Upper lobe of left lung (tissue), 6 donors: Measurements from ENCODE around the gene ACTR5. TPM values are rescaled to one million over a fixed set of nuclear protein-coding genes. Genes with fewer than 3 reads are reported as not detected.
A peak's percentile ranks its signal among the peaks of the same experiment; 100 is the strongest.

Source experiments
- ATAC-seq, 2 donors: fragments of 200-7000 bp; cut with Tn5 transposase; one replicate each; pipeline ENCODE4 v1.9.1; 2022; ENCODE audit warnings: mild to moderate bottlenecking in 2 of 2, moderate library complexity in 2 of 2; ENCODE audit not compliant: low FRiP score in 2 of 2
- DNase-seq, 2 donors: peaks; one replicate each; pipeline ENCODE4 v3.0.0-alpha.2; 2019 to 2020
- H3K27ac ChIP-seq, 4 donors: fragments of 200-600 bp; sonication (generic); one replicate each; pipeline ENCODE4 v1.5.1; 2016 to 2019
- H3K27me3 ChIP-seq, 4 donors: fragments of 200-600 bp; sonication (generic); one replicate each; pipeline ENCODE4 v1.5.1; 2017 to 2019
- H3K36me3 ChIP-seq, 4 donors: fragments of 200-600 bp; sonication (generic); one replicate each; pipeline ENCODE4 v1.5.1; 2016 to 2019
- H3K4me1 ChIP-seq, 4 donors: fragments of 200-600 bp; sonication (generic); one replicate each; pipeline ENCODE4 v1.5.1; 2018 to 2019
- H3K4me3 ChIP-seq, 4 donors: fragments of 200-600 bp; sonication (generic); one replicate each; pipeline ENCODE4 v1.5.1; 2017 to 2019; ENCODE audit warnings: mild to moderate bottlenecking in 2 of 4, moderate library complexity in 1 of 4
- H3K9me3 ChIP-seq, 4 donors: fragments of 200-600 bp; sonication (generic); one replicate each; pipeline ENCODE4 v1.5.1; 2018 to 2019
- CTCF ChIP-seq, 6 experiments: fragments of 450-650 bp in 4 of 6; fragments of 200-600 bp in 2 of 6; sonication (generic) in 2 of 6; IDR thresholded peaks; one replicate each; pipeline ENCODE4 v1.5.1; 2016 to 2019; ENCODE audit warnings: antibody characterized with exemption in 6 of 6
- EP300 ChIP-seq, 4 donors: sonication (generic); formaldehyde crosslinking; IDR thresholded peaks; one replicate each; pipeline ENCODE4 v1.5.1; 2017; ENCODE audit warnings: antibody characterized with exemption in 4 of 4, control low read depth in 2 of 4
- POLR2A ChIP-seq, 4 donors: fragments of 450-650 bp; IDR thresholded peaks; one replicate each; pipeline ENCODE4 v1.5.1; 2016 to 2017; ENCODE audit warnings: antibody characterized with exemption in 4 of 4, mild to moderate bottlenecking in 2 of 4
- POLR2AphosphoS5 ChIP-seq, 2 donors: sonication (generic); formaldehyde crosslinking; IDR thresholded peaks; one replicate each; pipeline ENCODE4 v1.5.1; 2017; ENCODE audit warnings: antibody characterized with exemption in 2 of 2
- WGBS, 2 donors: methylation state at CpG; one replicate each; pipeline ENCODE4 v1.1.5; 2017 to 2018; 5-methylcytosine and 5-hydroxymethylcytosine counted together
- total RNA-seq, 6 donors: library from RNA; depleted of rRNA in 4 of 6; stranded (reverse); fragments of >200 nt in 4 of 6; gene quantifications; one replicate each; pipeline versions ENCODE4 v1.1.0 to v1.2.1, GENCODE V29; 2016 to 2021
- donor health status: DM: no; HTN: no; CAD: no; lungs with moderate emphysema.
- donor health status: DM: no; HTN: yes; CAD: no; lungs with severe emphysema.

The ACTR5 gene
- total RNA-seq, 6 donors from 2014 or later = 7.2 to 23.0 (median 8.8) TPM

GRCh38 chr20:38725148-38725901 is 22.9 kb upstream of the ACTR5 start:
- peaks cover 16 to 70% (median 33%) of the 10 kb centered on the region in 4 donors for H3K4me1 ChIP-seq
- DNase-seq (no peak), ATAC-seq (no peak)
- no peaks in the 10 kb centered on the region for H3K9me3 ChIP-seq
- TF ChIP-seq CTCF (IDR thresholded peaks at IDR 0.05) (no peak), POLR2AphosphoS5 (IDR thresholded peaks at IDR 0.05) (no peak), POLR2A (IDR thresholded peaks at IDR 0.05) (no peak), EP300 (IDR thresholded peaks at IDR 0.05) (no peak)
- H3K27ac ChIP-seq = no peak overlapping the region
- H3K4me3 ChIP-seq = no peak overlapping the region
- 5% methylated on average over 30 to 35 of the region's 35 CpGs for WGBS, 2 donors
- H3K36me3 ChIP-seq = no peaks in the 10 kb centered on the region
- peaks cover 0 to 82% (median 50%) of the 10 kb centered on the region in 4 donors for H3K27me3 ChIP-seq

GRCh38 chr20:38725931-38726803 is 22.1 kb upstream of the ACTR5 start:
- H3K36me3 ChIP-seq = no peaks in the 10 kb centered on the region
- peaks cover 0 to 90% (median 58%) of the 10 kb centered on the region in 4 donors for H3K27me3 ChIP-seq
- H3K9me3 ChIP-seq = no peaks in the 10 kb centered on the region
- ATAC-seq (no peak), DNase-seq (peak in 1 of 2 donors; percentile 75)
- H3K27ac ChIP-seq = no peak overlapping the region
- H3K4me3 ChIP-seq = no peak overlapping the region
- TF ChIP-seq CTCF (IDR thresholded peaks at IDR 0.05) = peak in 3 of 6 experiments; percentile 20 to 30 (median 26)
- TF ChIP-seq EP300 (IDR thresholded peaks at IDR 0.05) = no peak
- TF ChIP-seq POLR2AphosphoS5 (IDR thresholded peaks at IDR 0.05) = no peak
- 11 to 12% methylated on average over 32 to 40 of the region's 53 CpGs for WGBS, 2 donors
- peaks cover 25 to 78% (median 42%) of the 10 kb centered on the region in 4 donors for H3K4me1 ChIP-seq

GRCh38 chr20:38726804-38727606 is 21.3 kb upstream of the ACTR5 start:
- 4 to 8% methylated on average over 27 to 43 of the region's 43 CpGs for WGBS, 2 donors
- Histone ChIP-seq H3K36me3 (no peaks in the 10 kb centered on the region), H3K4me3 (no peak overlapping the region), H3K9me3 (no peaks in the 10 kb centered on the region), H3K27me3 (peaks cover 0 to 91% (median 60%) of the 10 kb centered on the region in 4 donors), H3K27ac (no peak overlapping the region), H3K4me1 (peaks cover 29 to 82% (median 47%) of the 10 kb centered on the region in 4 donors)
- no peak for ATAC-seq
- TF ChIP-seq EP300 (IDR thresholded peaks at IDR 0.05) (no peak), POLR2A (IDR thresholded peaks at IDR 0.05) (no peak), CTCF (IDR thresholded peaks at IDR 0.05) (no peak), POLR2AphosphoS5 (IDR thresholded peaks at IDR 0.05) (no peak)
- peak in 1 of 2 donors; percentile 79 for DNase-seq

- H3K36me3 ChIP-seq = no peaks in the 10 kb centered on the region
- no peaks in the 10 kb centered on the region for H3K9me3 ChIP-seq
- DNase-seq = peak in 1 of 2 donors; percentile 66
- H3K27ac ChIP-seq = no peak overlapping the region
- TF ChIP-seq CTCF (IDR thresholded peaks at IDR 0.05) (no peak), POLR2AphosphoS5 (IDR thresholded peaks at IDR 0.05) (no peak), POLR2A (IDR thresholded peaks at IDR 0.05) (no peak), EP300 (IDR thresholded peaks at IDR 0.05) (no peak)
- H3K27me3 ChIP-seq = peaks cover 0 to 97% (median 60%) of the 10 kb centered on the region in 4 donors
- ATAC-seq = no peak
- H3K4me1 ChIP-seq = peaks cover 29 to 81% (median 47%) of the 10 kb centered on the region in 4 donors
- H3K4me3 ChIP-seq = no peak overlapping the region
- 9 to 10% methylated on average over 28 to 46 of the region's 46 CpGs for WGBS, 2 donors
Observed at GRCh38 chr20:38727607-38728190, 20.6 kb upstream of the ACTR5 start.
